Measurements from ENCODE around the gene SYNJ1.

- TF ChIP-seq POLR2A (IDR thresholded peaks at IDR 0.05) (no peak), CTCF (IDR thresholded peaks at IDR 0.05) (no peak)
Measured at GRCh38 chr21:32732544-32732943, 4.7 kb upstream of the SYNJ1 start.

Data from tibial nerve (tissue), 3 donors.